Right lobe of liver (tissue), 6 donors: ENCODE results near the gene KPNA1. TPM values are rescaled to one million over a fixed set of nuclear protein-coding genes. Genes with fewer than 3 reads are reported as not detected.

Experiments
- ATAC-seq, 4 donors: fragments of 200-7000 bp; cut with Tn5 transposase; one replicate each; pipeline ENCODE4 v1.9.1; 2020; ENCODE audit warnings: mild to moderate bottlenecking in 4 of 4, moderate library complexity in 4 of 4
- DNase-seq, 3 donors: peaks; one replicate each; pipeline ENCODE4 v3.0.0-alpha.2; 2020
- H3K27ac ChIP-seq, 3 donors: fragments of 200-600 bp; one replicate each; pipeline ENCODE4 v1.8.0; 2022
- H3K27me3 ChIP-seq, 2 donors: fragments of 200-600 bp; one replicate each; pipeline ENCODE4 v1.8.0; 2022
- H3K36me3 ChIP-seq, 4 donors: fragments of 200-600 bp; sonication (generic) in 1 of 4; one replicate each; pipeline versions ENCODE4 v1.5.1 to v1.8.0; 2017 to 2022; ENCODE audit warnings: control low read depth in 1 of 4
- H3K4me1 ChIP-seq, 4 donors: fragments of 200-600 bp; sonication (generic) in 1 of 4; one replicate each; pipeline versions ENCODE4 v1.5.1 to v1.8.0; 2017 to 2022; ENCODE audit warnings: control low read depth in 1 of 4
- H3K4me3 ChIP-seq, 3 donors: fragments of 200-600 bp; one replicate each; pipeline ENCODE4 v1.8.0; 2022
- H3K9me3 ChIP-seq, 4 donors: fragments of 200-600 bp; sonication (generic) in 1 of 4; one replicate each; pipeline versions ENCODE4 v1.5.1 to v1.8.0; 2017 to 2022; ENCODE audit warnings: control low read depth in 1 of 4
- POLR2A ChIP-seq: fragments of 450-650 bp; IDR thresholded peaks from one replicate; pipeline ENCODE4 v1.6.1; 2017; ENCODE audit warnings: antibody characterized with exemption, mild to moderate bottlenecking
- WGBS: methylation state at CpG from one replicate; pipeline ENCODE4 v1.1.6; 2018; ENCODE audit warnings: low coverage, low lambda C conversion rate; ENCODE audit not compliant: insufficient coverage; ENCODE audit errors: missing lambda C conversion rate; 5-methylcytosine and 5-hydroxymethylcytosine counted together
- intact Hi-C, 2 donors: fragments of 100-400 bp; cut with DNase I; formaldehyde crosslinking; loops; one replicate each; pipeline versions ENCODE4 v1.11.2 to v1.14.1; 2022
- total RNA-seq, 6 experiments: library from RNA; depleted of rRNA in 2 of 6; stranded (reverse); fragments of >200 nt in 2 of 6; fragmentation: NEBNext Ultra II Directional in 3 of 6; extraction: Animal tissue kit (Norgen Biotek cat#: 25700) in 3 of 6; gene quantifications; one replicate each; pipeline versions ENCODE4 v1.1.0 to v1.2.4, GENCODE V29; 2016 to 2023
- TF ChIP-seq, protein P1 (sequence below), 4 donors: fragments of 200-600 bp in 3 of 4; fragments of 450-650 bp in 1 of 4; IDR thresholded peaks; one replicate each; pipeline versions ENCODE4 v1.5.1 to v1.8.0; 2016 to 2022; ENCODE audit warnings: antibody characterized with exemption in 4 of 4, mild to moderate bottlenecking in 2 of 4
- donor health status: DM: no; HTN: yes; CAD: no.
- donor health status: DM: no; HTN: no; CAD: no.
- donor health status: DM: no; HTN: no; CAD: no.
- donor health status: DM: no; HTN: yes; CAD: no.
- donor health status: DM: no; HTN: yes; CAD: no.

KPNA1 gene
- total RNA-seq, 6 experiments from 2014 or later: 33.7 to 61.3 (median 51.2) TPM

DNA sequence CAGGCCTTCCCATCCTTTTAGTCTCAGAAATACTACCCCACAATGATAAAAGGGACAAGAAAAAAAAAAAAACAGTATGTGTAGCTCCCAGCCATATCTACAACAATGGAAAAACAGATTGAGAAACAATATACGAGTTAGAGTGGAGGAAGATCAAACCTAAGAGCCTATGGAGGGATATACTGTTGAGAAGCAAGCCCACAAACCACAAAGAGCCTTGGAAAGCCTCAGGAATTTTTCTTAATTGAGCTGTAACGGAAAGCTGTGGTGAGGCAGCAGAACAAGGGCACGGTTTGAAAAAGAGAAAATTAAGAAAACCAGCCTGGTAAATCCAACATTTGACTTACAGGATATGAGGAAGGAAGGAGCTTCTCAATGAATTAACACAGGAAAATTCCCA is 21.4 kb downstream of the KPNA1 start:
- 78% methylated on average over 3 of the region's 3 CpGs for WGBS
- ATAC-seq (no peak), DNase-seq (no peak)
- intact Hi-C loops: no loop called here
- Histone ChIP-seq H3K36me3 (peaks cover 0 to 24% (median 5%) of the 10 kb centered on the region in 4 donors), H3K4me1 (peaks cover 0 to 5% (median 0%) of the 10 kb centered on the region in 4 donors), H3K9me3 (no peaks in the 10 kb centered on the region), H3K27ac (no peak overlapping the region), H3K4me3 (no peak overlapping the region), H3K27me3 (no peaks in the 10 kb centered on the region)
- TF ChIP-seq, protein P1, sequence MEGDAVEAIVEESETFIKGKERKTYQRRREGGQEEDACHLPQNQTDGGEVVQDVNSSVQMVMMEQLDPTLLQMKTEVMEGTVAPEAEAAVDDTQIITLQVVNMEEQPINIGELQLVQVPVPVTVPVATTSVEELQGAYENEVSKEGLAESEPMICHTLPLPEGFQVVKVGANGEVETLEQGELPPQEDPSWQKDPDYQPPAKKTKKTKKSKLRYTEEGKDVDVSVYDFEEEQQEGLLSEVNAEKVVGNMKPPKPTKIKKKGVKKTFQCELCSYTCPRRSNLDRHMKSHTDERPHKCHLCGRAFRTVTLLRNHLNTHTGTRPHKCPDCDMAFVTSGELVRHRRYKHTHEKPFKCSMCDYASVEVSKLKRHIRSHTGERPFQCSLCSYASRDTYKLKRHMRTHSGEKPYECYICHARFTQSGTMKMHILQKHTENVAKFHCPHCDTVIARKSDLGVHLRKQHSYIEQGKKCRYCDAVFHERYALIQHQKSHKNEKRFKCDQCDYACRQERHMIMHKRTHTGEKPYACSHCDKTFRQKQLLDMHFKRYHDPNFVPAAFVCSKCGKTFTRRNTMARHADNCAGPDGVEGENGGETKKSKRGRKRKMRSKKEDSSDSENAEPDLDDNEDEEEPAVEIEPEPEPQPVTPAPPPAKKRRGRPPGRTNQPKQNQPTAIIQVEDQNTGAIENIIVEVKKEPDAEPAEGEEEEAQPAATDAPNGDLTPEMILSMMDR (IDR thresholded peaks at IDR 0.05): no peak
- TF ChIP-seq POLR2A: no peak

DNA sequence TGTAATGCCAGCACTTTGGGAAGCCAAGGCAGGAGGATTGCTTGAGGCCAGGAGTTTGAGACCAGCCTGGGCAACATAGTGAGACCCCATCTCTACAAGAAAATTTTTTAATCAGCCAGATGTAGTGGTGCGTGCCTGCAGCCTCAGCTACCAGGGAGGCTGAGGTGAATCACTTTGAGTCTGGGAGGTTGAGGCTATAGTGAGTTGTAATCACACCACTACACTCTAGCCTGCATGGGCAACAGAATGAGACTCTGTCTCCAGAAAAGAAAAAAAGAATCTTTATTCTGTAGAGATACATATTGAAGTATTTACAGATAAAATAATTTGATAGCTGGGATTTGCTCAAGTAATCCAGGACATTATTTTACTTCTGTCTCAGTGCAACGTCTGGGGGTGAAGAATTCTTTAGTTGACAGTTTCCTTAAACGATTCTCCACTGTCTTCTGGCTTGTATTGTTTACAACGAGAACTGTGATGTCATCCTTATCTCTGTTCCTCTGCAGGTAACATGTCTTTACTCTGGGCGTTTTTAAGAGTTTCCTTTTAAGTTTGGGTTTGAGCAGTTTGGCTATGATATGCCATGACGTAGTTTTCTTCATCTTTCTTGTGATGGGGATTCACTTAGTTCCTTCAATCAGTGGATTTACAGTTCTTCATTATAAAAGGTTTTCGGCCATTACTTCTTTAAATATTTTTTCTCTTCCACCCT is 26.3 kb downstream of the KPNA1 start:
- H3K9me3 ChIP-seq: no peaks in the 10 kb centered on the region
- 77% methylated on average over 6 of the region's 7 CpGs for WGBS
- no peaks in the 10 kb centered on the region for H3K36me3 ChIP-seq
- no peak overlapping the region for H3K4me3 ChIP-seq
- peaks cover 0 to 5% (median 0%) of the 10 kb centered on the region in 4 donors for H3K4me1 ChIP-seq
- no peak for ATAC-seq
- H3K27me3 ChIP-seq: no peaks in the 10 kb centered on the region
- no peak for TF ChIP-seq POLR2A
- TF ChIP-seq, protein P1 (IDR thresholded peaks at IDR 0.05): no peak
- intact Hi-C loops: no loop called here
- H3K27ac ChIP-seq: no peak overlapping the region
- no peak for DNase-seq

DNA sequence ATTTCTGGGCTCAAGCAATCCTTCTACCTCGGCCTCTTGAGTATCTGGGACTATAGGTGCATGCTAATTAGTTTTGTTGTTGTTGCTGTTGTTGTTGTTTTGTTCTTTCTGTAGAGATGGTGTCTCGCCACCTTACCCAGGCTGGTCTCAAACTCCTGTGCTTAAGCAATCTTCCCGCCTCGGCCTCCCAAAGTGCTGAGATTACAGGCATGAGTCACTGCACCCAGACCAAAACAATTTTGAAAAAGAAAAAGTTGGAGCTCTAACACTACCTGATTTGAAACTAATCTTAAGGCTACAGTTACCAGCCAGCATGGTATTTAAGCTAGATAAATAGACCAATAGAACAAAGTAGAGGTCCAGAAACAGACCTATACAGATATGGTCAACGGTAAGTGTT is 29.8 kb downstream of the KPNA1 start:
- 94% methylated on average over 5 of the region's 5 CpGs for WGBS
- Histone ChIP-seq H3K4me1 (no peaks in the 10 kb centered on the region), H3K9me3 (no peaks in the 10 kb centered on the region), H3K4me3 (no peak overlapping the region), H3K36me3 (no peaks in the 10 kb centered on the region), H3K27me3 (no peaks in the 10 kb centered on the region), H3K27ac (no peak overlapping the region)
- ATAC-seq (peak in 1 of 4 donors; percentile 24), DNase-seq (no peak)
- TF ChIP-seq, protein P1 (IDR thresholded peaks at IDR 0.05): no peak
- no peak for TF ChIP-seq POLR2A
- intact Hi-C loops: no loop called here

DNA sequence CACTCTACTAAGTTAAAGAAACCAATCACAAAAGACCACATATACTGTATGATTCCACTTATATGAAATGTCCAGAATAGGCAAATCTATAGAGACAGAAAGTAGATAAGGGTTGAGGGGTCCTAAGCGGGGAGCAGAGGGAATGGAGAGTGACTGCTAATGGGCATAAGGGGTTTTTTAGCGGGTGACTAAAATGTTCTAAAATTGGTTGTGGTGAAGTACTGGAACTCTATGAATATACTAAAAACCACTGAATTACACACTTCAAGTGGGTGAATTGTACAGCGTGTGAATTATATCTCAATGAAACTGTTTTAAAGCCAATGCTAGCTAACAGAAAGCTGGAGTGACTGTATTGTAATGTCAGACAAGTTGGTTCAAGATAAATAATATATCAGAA is 33.3 kb downstream of the KPNA1 start:
- no peak for ATAC-seq
- no peak for TF ChIP-seq POLR2A
- TF ChIP-seq, protein P1 (IDR thresholded peaks at IDR 0.05): no peak
- no peak for DNase-seq
- Histone ChIP-seq H3K27me3 (no peaks in the 10 kb centered on the region), H3K4me1 (no peaks in the 10 kb centered on the region), H3K4me3 (no peak overlapping the region), H3K27ac (no peak overlapping the region), H3K36me3 (no peaks in the 10 kb centered on the region), H3K9me3 (no peaks in the 10 kb centered on the region)
- WGBS: 87% methylated on average over 3 of the region's 3 CpGs
- intact Hi-C loops: no loop called here
